Transverse colon (tissue), 3 donors: Measurements from ENCODE around the gene PLD4.

Source experiments
- EP300 ChIP-seq: sonication (generic); formaldehyde crosslinking; IDR thresholded peaks from one replicate; pipeline ENCODE4 v1.6.1; 2017; ENCODE audit warnings: antibody characterized with exemption, low read depth
- TF ChIP-seq, protein P1 (sequence below), 5 experiments: fragments of 200-600 bp in 3 of 5; fragments of 450-650 bp in 2 of 5; sonication (generic) in 3 of 5; IDR thresholded peaks; 1 replicate in 2 of 5; 2 replicates in 3 of 5; pipeline ENCODE4 v1.5.1; 2016 to 2017; ENCODE audit warnings: antibody characterized with exemption in 5 of 5, inconsistent platforms in 3 of 5, mild to moderate bottlenecking in 2 of 5, moderate library complexity in 1 of 5

DNA sequence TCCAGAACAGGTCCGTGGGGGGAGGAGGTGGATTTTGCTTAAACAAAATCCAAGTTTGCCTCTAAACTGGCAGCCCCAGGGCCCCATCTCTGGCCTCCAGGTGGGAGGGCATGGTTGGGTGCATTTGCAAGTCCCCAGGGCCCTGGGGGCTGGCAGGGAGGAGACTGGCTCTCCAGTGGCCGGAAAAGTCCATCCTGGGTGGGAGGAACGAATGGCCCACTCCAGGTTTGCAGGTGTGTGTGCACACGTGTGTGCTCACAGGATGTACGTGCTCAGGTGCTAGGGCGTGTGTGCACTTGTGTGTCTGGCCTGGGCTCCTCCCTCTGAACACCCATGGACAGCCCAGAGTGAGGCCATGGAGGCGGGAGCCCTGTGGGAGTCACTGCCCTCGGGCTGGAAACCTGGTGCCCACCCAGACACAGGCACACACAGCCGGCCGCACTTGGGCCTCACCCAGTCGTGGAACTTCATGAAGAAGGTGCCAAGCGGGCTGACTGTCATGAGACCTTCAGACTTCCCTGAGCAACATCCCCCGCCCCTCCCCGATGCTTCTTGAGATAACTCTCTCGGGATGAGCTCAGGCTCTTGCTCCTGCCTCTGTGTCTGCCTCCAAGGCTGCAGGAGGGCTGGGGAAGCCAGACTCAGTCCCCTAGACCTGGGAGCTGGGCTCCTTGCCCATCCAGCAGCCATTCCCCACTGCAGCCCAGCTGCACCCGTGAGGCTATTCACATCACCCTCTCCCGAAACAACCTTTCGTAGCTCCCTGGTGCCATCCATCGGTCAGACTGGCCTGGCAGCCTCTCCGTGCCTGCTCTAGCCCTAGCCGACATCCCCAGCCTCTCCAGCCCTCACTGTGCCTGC lies 44.1 kb downstream of the PLD4 start:
- no peak for TF ChIP-seq EP300
- TF ChIP-seq, protein P1, sequence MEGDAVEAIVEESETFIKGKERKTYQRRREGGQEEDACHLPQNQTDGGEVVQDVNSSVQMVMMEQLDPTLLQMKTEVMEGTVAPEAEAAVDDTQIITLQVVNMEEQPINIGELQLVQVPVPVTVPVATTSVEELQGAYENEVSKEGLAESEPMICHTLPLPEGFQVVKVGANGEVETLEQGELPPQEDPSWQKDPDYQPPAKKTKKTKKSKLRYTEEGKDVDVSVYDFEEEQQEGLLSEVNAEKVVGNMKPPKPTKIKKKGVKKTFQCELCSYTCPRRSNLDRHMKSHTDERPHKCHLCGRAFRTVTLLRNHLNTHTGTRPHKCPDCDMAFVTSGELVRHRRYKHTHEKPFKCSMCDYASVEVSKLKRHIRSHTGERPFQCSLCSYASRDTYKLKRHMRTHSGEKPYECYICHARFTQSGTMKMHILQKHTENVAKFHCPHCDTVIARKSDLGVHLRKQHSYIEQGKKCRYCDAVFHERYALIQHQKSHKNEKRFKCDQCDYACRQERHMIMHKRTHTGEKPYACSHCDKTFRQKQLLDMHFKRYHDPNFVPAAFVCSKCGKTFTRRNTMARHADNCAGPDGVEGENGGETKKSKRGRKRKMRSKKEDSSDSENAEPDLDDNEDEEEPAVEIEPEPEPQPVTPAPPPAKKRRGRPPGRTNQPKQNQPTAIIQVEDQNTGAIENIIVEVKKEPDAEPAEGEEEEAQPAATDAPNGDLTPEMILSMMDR (IDR thresholded peaks at IDR 0.05), result peak in 2 of 5 experiments; percentile 15 to 17
